HG02852 (cell line): Measurements from ENCODE around the gene CSDE1.
"Not testable (repeated sequence)": the region's sequence is repeated elsewhere in the genome, so short reads cannot be mapped to it uniquely, and the experiment has no call there.

ENCODE experiments used
- ATAC-seq: cut with Tn5 transposase; IDR thresholded peaks from one replicate; pipeline ENCODE4 v1.9.1; 2021; ENCODE audit warnings: mild to moderate bottlenecking, moderate library complexity; ENCODE audit not compliant: unreplicated experiment

Gene CSDE1

DNA sequence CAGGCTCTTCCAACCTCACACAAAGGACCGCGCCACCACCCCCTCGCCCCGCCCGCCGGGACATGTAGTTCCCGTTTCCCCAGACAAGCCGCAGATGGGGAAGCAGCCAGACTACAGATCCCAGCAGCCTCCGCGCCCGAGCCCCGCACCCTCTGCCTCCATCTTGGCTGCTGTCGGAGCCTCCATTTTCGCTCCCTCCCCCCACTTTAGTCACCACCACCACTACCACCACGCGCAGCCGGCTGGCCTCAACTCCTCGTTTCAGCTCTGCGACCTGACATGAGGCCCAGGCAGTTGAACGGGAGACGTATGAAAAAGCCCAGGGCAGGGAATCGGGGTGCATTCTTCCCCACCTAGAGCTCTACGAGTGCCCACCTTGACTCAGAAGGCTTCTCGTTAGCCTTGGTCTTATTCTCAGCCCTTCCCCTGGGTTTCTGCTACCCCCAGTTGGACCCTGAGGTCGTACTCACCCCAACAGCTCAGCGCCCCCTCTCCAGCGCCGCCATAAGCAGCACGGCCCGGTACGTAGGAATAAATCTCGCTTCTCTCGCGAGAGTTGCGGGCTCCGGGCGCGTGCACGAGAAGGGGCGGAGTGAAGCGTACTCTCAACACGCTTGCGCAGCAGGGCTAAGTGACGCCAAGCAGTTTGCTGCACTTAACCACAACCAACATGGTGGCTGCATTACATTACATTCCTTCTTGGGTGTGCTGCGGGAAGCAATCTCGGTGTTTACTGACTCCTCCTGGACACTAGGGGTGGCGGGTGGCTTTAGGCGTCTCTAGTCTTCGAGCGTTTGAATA, at the start of gene CSDE1:
Gene CSDE1 (minus strand): TSS at position 530 of the 801 bp plus-strand sequence. CDS start 18,094 bp downstream, outside the sequence.
- peak; percentile 77 for ATAC-seq

- not testable (repeated sequence) for ATAC-seq
Measured at GRCh38 chr1:114804449-114804848, 46.7 kb upstream of the CSDE1 start.

DNA sequence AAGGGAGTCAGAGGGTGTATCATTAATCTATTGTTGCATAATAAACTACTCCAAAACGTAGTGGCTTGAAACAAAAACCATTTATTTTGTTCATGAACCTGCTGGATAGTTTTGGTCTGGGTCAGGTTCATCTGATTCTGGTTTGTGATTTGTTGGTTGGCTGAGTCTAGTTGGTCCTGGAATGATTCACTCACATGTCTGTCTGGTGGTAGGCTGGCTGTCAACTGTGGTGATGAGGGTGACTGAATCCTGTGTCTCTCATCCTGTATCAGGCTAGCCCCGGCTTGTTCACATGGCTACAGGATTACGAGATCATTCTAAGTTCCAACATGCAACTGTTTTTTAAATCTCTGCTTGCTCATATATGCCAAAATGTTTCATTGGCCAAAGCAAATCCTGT, 45.2 kb upstream of the CSDE1 start:
- no peak for ATAC-seq

DNA sequence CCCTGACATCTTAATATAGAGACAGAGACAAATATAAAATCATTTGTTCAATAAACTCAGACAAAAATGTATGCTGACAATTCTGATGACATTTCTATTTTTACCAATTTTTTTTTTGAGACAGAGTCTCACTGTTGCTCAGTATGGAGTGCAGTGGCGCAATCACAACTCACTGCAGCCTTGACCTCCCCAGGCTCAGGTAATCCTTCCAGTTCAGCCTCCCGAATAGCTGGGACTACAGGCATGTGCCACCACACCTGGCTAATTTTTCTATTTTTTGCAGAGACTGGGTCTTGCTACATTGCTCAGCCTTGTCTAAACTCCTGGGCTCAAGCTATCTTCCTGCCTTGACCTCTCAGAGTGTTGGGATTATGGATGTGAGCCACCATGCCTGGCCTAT, 36.3 kb upstream of the CSDE1 start:
- ATAC-seq: no peak

DNA sequence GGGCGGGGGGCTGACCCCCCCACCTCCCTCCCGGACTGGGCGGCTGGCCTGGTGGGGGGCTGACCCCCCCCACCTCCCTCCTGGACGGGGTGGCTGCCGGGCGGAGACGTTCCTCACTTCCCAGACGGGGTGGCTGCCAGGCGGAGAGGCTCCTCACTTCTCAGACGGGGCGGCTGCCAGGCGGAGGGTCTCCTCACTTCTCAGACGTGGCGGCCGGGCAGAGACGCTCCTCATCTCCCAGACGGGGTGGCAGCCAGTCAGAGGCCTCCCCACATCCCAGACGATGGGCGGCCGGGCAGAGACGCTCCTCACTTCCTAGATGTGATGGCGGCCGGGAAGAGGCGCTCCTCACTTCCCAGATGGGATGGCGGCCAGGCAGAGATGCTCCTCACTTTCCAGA, 32.8 kb upstream of the CSDE1 start:
- not testable (repeated sequence) for ATAC-seq

DNA sequence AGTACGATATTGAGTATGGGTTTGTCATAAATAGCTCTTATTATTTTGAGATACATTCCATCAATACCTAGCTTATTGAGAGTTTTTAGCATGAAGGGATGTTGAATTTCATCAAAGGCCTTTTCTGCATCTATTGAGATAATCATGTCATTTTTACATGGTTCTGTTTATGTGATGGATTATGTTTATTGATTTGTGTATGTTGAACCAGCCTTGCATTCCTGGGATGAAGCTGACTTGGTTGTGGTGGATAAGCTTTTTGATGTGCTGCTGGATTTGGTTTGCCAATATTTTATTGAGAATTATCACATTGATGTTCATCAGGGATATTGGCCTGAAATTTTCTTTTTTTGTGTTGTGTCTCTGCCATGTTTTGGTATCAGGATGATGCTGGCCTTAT, 28.7 kb upstream of the CSDE1 start:
- not testable (repeated sequence) for ATAC-seq

DNA sequence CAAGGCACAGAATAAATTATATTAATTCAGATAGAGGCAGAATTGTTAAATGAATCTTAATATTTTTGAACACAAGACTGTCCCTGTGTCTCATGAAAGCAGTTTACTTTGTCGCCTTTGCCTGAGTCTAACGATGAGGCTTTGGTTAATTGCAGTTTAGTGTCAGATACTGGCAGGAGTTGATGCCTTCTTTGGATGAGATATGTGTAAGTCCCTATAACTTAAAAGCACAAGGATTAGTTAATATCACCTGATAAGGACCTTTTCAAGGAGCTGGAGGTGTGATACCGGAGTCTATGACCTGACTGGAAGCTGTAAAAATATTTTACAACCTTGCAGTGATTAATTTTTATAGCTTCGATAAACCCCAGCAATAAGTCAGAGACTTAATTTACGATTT, 24.7 kb upstream of the CSDE1 start:
- no peak for ATAC-seq

GRCh38 chr1:114780344-114781226, 22.8 kb upstream of the CSDE1 start, which contains the start of gene SIKE1:
Gene SIKE1, minus strand, starts transcription at chr1:114780685. Its CDS starts 78 bp downstream, at chr1:114780607.
- peak; percentile 98 for ATAC-seq

DNA sequence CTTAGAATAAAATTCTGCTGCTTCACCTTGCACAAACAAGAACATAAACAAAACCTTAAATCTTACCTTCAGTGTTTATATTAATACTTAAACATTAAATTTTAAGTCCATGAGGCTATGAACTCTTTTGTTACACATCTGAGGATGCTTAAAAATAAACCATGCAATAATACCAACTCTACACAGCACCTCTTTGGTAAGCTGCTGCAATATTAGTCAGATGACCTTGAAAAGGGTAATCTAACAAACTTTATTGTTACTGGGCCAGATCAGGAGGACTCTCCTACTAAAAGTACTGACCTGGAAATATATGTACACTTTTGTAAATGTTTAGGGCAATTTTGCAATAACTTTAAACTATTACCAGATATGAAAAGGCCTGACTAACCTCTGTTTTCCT, 21.9 kb upstream of the CSDE1 start:
- no peak for ATAC-seq

GRCh38 chr1:114776726-114777125, 18.9 kb upstream of the CSDE1 start:
- not testable (repeated sequence) for ATAC-seq

GRCh38 chr1:114771992-114772391, 14.2 kb upstream of the CSDE1 start:
- ATAC-seq: no peak

- no peak for ATAC-seq
Measured at GRCh38 chr1:114770989-114771388, 13.2 kb upstream of the CSDE1 start.

GRCh38 chr1:114764689-114765088, 6.9 kb upstream of the CSDE1 start:
- no peak for ATAC-seq

GRCh38 chr1:114758256-114758832, 560 bp upstream of the CSDE1 start:
- ATAC-seq: no peak

DNA sequence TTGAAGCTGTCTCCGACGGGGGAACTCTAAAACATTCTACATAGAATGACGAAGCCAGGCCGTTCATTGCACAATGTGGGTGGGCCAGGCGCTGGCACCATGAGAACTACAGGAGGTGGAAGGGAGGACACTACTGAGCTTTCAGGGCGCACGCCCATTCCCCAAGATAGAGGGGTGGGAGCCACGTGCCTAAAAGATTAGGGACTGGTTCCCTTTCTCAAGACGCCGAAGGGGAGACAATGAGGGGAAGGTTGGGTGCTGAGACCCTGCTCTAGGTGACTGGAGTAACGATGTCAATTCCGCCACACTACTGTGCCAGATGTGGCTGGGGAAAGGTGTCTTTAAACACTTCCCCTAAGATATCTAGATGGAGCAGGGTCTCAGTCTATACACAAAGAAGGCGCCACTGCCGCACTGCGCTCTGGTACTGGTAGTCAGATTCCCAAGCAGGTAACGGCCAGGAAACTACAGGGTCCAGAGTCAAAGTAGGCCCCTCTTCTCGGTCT, 782 bp downstream of the CSDE1 start:
- ATAC-seq: no peak

DNA sequence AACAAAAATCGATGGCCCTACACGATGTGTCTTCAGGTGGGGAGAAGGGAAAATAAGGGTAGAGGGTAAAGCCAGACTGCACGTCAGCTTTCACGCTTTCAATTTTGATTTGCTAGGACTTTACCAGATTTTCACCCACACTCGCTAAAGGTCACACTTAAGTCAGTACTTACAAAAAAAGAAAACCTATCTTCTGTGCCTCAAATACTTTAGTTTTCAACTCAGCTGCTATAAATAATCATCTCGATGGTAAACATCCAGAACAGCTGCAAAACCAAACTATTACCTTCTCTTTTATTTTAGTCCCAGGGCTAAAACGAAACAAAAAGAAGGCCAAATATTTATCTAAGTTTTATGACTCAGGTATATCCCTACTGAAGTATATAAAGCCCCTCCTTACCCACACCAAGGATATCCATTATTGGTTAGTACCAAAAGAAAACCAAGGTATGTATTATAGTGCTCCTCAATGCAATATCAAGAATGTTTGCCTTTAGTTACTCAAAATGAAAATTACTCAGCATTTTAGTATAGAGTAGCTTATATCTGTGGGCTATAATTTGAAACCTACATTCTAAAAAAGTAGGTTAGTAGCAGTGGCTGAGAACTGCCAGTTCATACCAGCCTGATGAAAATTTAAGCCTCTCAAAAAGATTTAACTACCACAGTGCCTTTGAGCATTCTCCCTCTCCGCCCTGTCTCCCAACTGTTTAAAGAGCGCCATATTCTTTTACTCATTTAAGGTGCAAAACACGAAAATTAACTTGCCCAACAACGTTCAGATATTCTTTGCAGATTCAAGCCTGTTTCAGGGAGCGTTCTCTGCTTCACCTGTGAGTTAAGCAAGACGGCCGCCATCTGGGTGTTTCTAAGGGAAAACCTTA, 1.5 kb downstream of the CSDE1 start:
- ATAC-seq: peak; percentile 46

GRCh38 chr1:114755006-114755931, 2.5 kb downstream of the CSDE1 start:
- ATAC-seq: no peak

- not testable (repeated sequence) for ATAC-seq
Measured at GRCh38 chr1:114753702-114754101, 4.1 kb downstream of the CSDE1 start.

DNA sequence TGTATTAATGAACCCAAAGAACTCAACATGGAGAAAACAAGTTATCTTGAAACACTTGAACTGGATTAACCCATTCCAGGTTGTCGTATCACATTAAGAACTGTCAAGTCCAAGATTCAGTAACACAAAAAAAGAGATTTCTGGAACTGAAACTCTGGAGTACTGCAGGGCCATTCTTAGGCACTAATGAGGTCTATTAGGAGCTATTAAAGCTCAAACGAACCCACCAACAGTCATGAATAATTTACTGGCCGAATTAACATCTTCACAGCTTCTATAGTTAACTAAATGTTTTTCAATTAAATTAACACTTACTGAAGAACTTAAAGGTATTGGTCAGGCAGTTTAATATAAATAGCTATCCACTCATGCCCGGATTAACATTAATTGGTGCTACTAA, 4.6 kb downstream of the CSDE1 start:
- ATAC-seq: no peak
